Pericardium fibroblast (primary cell): ENCODE data around the gene PHOSPHO1. TPM values are rescaled to one million over a fixed set of nuclear protein-coding genes. Genes with fewer than 3 reads are reported as not detected.

Source experiments
- total RNA-seq: library from RNA; depleted of rRNA; stranded (reverse); fragments of >200 nt; gene quantifications from 2 replicates; pipeline ENCODE4 v1.2.3, GENCODE V29; 2015

The PHOSPHO1 gene, protein sequence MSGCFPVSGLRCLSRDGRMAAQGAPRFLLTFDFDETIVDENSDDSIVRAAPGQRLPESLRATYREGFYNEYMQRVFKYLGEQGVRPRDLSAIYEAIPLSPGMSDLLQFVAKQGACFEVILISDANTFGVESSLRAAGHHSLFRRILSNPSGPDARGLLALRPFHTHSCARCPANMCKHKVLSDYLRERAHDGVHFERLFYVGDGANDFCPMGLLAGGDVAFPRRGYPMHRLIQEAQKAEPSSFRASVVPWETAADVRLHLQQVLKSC
- total RNA-seq = 0.12 TPM in 1 of 2 replicates, not detected in the other

DNA sequence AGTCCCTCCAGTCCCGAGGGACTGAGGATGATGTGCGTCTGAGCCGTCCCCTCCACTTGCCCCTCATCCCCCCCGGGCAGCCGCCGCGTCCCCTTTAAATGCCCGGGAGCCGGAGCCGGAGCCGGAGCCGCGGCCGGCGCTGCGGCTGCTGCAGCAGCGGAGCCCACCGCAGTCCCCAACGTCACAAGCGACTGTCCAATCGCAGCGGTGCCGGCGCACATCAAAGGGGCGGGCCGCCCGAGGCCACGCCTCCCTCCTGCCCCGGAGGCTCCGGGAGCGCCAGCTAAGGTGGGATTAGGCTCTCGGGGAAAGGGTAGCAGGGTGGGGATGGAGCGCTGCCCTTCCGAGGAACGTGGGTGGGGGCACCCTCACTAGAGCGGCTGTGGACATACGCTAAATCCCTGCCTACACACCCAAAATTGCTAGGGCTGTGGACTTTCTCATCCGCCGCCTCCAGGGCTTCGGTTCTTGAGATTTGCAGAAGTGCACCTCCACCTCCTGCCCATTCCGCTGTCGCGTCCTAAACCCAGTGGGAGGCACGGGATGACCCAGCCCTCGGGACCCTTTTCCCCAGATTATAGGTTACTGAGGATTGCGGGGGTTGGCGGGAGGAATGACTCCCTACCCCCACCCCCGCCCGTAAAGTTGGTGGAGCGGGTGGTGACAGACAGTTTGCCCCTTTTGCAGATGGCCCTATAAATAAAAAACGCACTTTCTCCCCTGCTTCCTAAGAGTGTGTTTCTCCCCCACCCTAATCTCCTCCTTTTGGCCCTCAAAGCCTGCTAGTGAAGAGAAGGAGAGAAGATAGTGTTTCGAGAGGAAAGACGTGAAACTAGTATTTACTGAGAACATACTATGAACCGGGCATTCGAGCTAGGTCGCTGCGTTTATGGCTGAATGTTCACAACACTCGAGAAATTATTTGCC is at the start of gene PHOSPHO1:
PHOSPHO1 (minus strand) TSS at position 152 of the 927 bp plus-strand sequence. CDS start 4,096 bp downstream, outside the sequence.

DNA sequence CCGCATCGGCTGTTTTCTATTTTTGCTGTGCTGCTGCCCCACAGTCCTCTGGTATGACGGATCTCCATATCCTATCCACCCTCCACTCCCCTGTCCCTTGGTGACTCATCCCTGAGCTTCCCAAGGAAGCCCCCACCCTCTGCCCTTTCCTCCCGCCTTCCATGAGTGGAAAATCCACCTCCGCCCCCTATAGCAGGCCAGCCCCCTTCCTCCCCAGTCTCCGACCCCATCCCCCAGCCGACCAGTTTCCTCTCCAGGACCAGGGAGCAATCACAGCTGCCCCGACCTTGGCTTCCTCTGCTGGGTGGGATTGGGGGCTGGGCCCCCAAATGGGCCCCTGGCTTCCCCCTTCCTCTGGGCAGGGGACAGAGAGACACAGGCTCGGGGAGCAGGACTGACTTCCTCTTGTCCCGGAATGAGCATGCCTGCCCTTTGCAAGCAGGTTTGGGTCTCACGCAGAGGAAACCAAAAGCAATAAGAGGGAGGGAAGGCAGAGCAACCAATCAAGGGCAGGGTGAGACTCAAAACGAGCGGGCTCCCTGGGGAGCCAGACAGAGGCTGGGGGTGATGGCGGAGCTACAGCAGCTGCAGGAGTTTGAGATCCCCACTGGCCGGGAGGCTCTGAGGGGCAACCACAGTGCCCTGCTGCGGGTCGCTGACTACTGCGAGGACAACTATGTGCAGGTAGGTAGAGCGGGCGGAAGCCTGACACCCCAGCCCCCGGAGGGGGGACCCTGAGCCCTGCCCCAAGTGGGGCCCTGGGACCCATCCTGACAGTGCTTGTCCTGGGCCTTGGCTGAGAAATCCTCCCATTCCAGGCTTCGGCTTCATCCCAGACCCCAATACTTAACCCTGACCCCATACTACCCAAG is 20.2 kb downstream of the PHOSPHO1 start, which contains the start of the genes ABI3 and GNGT2:
ABI3 (plus strand) TSS at position 550 of the 872 bp plus-strand sequence; CDS start at position 568, 18 bp downstream.
GNGT2 (minus strand) TSS at position 417 of the 872 bp plus-strand sequence. CDS start 3,152 bp downstream, outside the sequence.

Other genes with a start within 250 kb of the PHOSPHO1 start
- 5.1 and 8.5 TPM in 2 replicates for gene IGF2BP1, start 233.4 kb downstream of the PHOSPHO1 start, total RNA-seq
- gene B4GALNT2, start 98.0 kb downstream of the PHOSPHO1 start, total RNA-seq = not detected in 2 replicates
- gene GNGT2, start 20.2 kb downstream of the PHOSPHO1 start, total RNA-seq = not detected in 2 replicates
- 2.3 and 2.6 TPM in 2 replicates for gene ABI3, start 20.1 kb downstream of the PHOSPHO1 start, total RNA-seq
- gene ZNF652, start 131.5 kb upstream of the PHOSPHO1 start, total RNA-seq = 18.2 and 20.1 TPM in 2 replicates
- 70.5 and 92.5 TPM in 2 replicates for gene PHB1, start 184.1 kb upstream of the PHOSPHO1 start, total RNA-seq